Astrocyte (in vitro differentiated cells and primary cell): ENCODE results near the gene ARL9.

Experiments
- CTCF ChIP-seq: IDR thresholded peaks from 2 replicates; pipeline ENCODE4 v1.5.1; 2011; ENCODE audit warnings: low read depth, mild to moderate bottlenecking, inconsistent platforms, low read length, moderate library complexity; ENCODE audit not compliant: insufficient read depth
- EZH2 ChIP-seq: IDR thresholded peaks from 2 replicates; pipeline ENCODE4 v1.6.1; 2012; ENCODE audit warnings: mild to moderate bottlenecking, low read length, inconsistent platforms; ENCODE audit not compliant: insufficient read depth

- TF ChIP-seq CTCF (no peak), EZH2 (no peak)
These were observed 5.5 kb downstream of the ARL9 start for GRCh38 chr4:56511098-56511497.
